NB4 (cell line): ENCODE data around the gene CISD3.

Source experiments
- CTCF ChIP-seq: IDR thresholded peaks from one replicate; pipeline ENCODE4 v1.5.1; 2012; ENCODE audit warnings: low read depth, low read length
- MYC ChIP-seq: IDR thresholded peaks from 2 replicates; pipeline ENCODE4 v1.6.1; 2011; ENCODE audit warnings: low read depth, low read length
- POLR2A ChIP-seq: IDR thresholded peaks from 2 replicates; pipeline ENCODE4 v1.6.1; 2011; ENCODE audit warnings: mild to moderate bottlenecking; ENCODE audit not compliant: insufficient read length; ENCODE audit errors: extremely low read depth

- no peak for TF ChIP-seq POLR2A
- peak; percentile 1 for TF ChIP-seq CTCF
- no peak for TF ChIP-seq MYC
Measured at GRCh38 chr17:38747463-38748148, 17.5 kb downstream of the CISD3 start.
